Loucy (cell line): ENCODE data around the gene CAMK2D.
"Not testable (repeated sequence)": the region's sequence is repeated elsewhere in the genome, so short reads cannot be mapped to it uniquely, and the experiment has no call there.

Experiments
- H2AFZ ChIP-seq: fragments of 200-600 bp; sonication (generic); 2 replicates; pipeline ENCODE4 v1.6.0; 2016; ENCODE audit warnings: antibody characterized with exemption, mild to moderate bottlenecking, low read length, moderate library complexity
- H3F3A ChIP-seq: fragments of 200-600 bp; 2 replicates; pipeline ENCODE4 v1.6.0; 2016; ENCODE audit warnings: antibody characterized with exemption, low read depth, mild to moderate bottlenecking
- H3K27me3 ChIP-seq: fragments of 200-600 bp; sonication (generic); 2 replicates; pipeline ENCODE4 v1.6.1; 2014; ENCODE audit warnings: low read length, mild to moderate bottlenecking; ENCODE audit not compliant: insufficient read depth, poor library complexity, severe bottlenecking
- H3K36me3 ChIP-seq: fragments of 200-600 bp; sonication (generic); 2 replicates; pipeline ENCODE4 v1.6.1; 2016; ENCODE audit warnings: low read length; ENCODE audit not compliant: insufficient read depth
- H3K4me1 ChIP-seq: fragments of 200-600 bp; sonication (generic); 2 replicates; pipeline ENCODE4 v1.5.1; 2014; ENCODE audit warnings: low read length, mild to moderate bottlenecking; ENCODE audit not compliant: insufficient read depth, poor library complexity, severe bottlenecking
- H3K4me2 ChIP-seq: fragments of 200-600 bp; sonication (generic); 2 replicates; pipeline ENCODE4 v1.6.0; 2014; ENCODE audit warnings: antibody characterized with exemption, low read length, low read depth, mild to moderate bottlenecking; ENCODE audit not compliant: poor library complexity, severe bottlenecking
- H3K4me3 ChIP-seq: fragments of 200-600 bp; sonication (generic); 2 replicates; pipeline ENCODE4 v1.5.1; 2014; ENCODE audit warnings: low read length, mild to moderate bottlenecking, mixed read lengths; ENCODE audit not compliant: poor library complexity, severe bottlenecking
- H3K79me2 ChIP-seq: fragments of 200-600 bp; sonication (generic); 2 replicates; pipeline ENCODE4 v1.6.1; 2014; ENCODE audit warnings: low read length; ENCODE audit not compliant: insufficient read depth
- H3K9ac ChIP-seq: fragments of 200-600 bp; sonication (generic); 2 replicates; pipeline ENCODE4 v1.6.0; 2014; ENCODE audit warnings: mild to moderate bottlenecking, low read depth, low read length, moderate library complexity; ENCODE audit not compliant: poor library complexity, severe bottlenecking
- H3K9me2 ChIP-seq: fragments of 200-600 bp; sonication (generic); replicated peaks from 2 replicates; pipeline ENCODE4 v1.6.1; 2016; ENCODE audit warnings: low read depth, low read length, mixed read lengths
- H3K9me3 ChIP-seq: fragments of 200-600 bp; sonication (generic); 2 replicates; pipeline ENCODE4 v1.6.1; 2014; ENCODE audit warnings: mild to moderate bottlenecking, antibody characterized with exemption, low read length, low read depth; ENCODE audit not compliant: insufficient read depth
- H4K20me1 ChIP-seq: fragments of 200-600 bp; sonication (generic); 2 replicates; pipeline ENCODE4 v1.6.0; 2014; ENCODE audit warnings: antibody characterized with exemption, low read length, mild to moderate bottlenecking; ENCODE audit not compliant: insufficient read depth, poor library complexity, severe bottlenecking
- CTCF ChIP-seq: fragments of 200-600 bp; sonication (generic); conservative IDR thresholded peaks from 2 replicates; pipeline ENCODE4 v1.5.1; 2014; ENCODE audit warnings: mild to moderate bottlenecking, antibody characterized with exemption, low read length
- EZH2phosphoT487 ChIP-seq: fragments of 200-600 bp; IDR thresholded peaks from 2 replicates; pipeline ENCODE4 v1.6.1; 2018; ENCODE audit warnings: antibody characterized with exemption, mild to moderate bottlenecking, moderate library complexity, borderline replicate concordance

CAMK2D gene

DNA sequence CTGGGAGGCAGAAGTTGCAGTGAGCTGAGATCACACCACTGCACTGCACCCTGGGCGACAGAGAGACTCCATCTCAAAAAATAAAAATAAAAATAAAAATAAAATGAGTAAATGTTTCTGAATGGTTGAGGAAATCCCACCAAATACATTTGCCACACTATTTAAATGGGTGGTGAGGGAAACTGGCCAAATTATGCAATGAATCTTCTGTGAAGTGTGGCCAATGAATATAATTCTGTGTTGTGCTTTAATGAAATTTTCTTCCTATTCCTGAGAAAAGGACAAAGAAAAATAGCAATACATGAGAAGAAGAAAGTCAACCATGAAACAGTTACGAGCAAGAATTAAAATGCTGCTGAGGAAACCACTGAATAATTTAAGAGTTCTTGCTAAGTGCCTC, 69.9 kb downstream of the CAMK2D start:
- H3K9me3 ChIP-seq = no peaks in the 10 kb centered on the region
- no peaks in the 10 kb centered on the region for H4K20me1 ChIP-seq
- H3K27me3 ChIP-seq = no peaks in the 10 kb centered on the region
- H3K4me1 ChIP-seq = peaks cover 39% of the 10 kb centered on the region
- no peaks in the 10 kb centered on the region for H3K9me2 ChIP-seq
- no peak overlapping the region for H3K4me2 ChIP-seq
- H3K4me3 ChIP-seq = no peak overlapping the region
- peaks cover 33% of the 10 kb centered on the region; the same call in 1 of the 2 replicates for H3K79me2 ChIP-seq
- TF ChIP-seq CTCF = no peak
- no peak for TF ChIP-seq EZH2phosphoT487
- no peak overlapping the region for H3K9ac ChIP-seq
- H3K36me3 ChIP-seq = no peaks in the 10 kb centered on the region
- no peaks in the 10 kb centered on the region for H3F3A ChIP-seq
- no peak overlapping the region for H2AFZ ChIP-seq

DNA sequence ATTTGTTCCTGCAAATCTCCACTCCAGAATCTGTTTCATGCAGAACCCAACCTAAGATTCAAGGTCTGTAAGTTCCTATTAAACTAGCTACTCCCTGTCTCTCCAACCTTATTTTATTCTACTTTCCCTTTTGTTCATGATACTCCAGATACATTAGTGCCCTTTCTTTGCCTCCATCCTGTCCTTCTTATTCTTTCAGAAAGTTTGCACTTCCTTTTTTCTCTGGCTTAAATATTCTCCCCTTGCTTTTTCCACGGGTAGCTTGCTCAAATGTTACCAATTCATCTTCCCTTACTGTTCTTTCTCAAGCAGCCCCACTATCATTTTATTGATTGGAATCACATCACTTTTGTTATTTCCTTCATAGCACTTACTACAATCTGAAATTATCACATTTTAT, 72.1 kb downstream of the CAMK2D start:
- no peak overlapping the region for H3K4me3 ChIP-seq
- no peaks in the 10 kb centered on the region for H3K36me3 ChIP-seq
- TF ChIP-seq EZH2phosphoT487 (no peak), CTCF (no peak)

GRCh38 chr4:113687067-113687718, 74.3 kb downstream of the CAMK2D start:
- Histone ChIP-seq H3K79me2 (peaks cover 14% of the 10 kb centered on the region; the same call in 1 of the 2 replicates), H3K36me3 (no peaks in the 10 kb centered on the region), H3K9me2 (no peaks in the 10 kb centered on the region), H3F3A (peaks cover 5% of the 10 kb centered on the region; the same call in 1 of the 2 replicates), H3K4me2 (no peak overlapping the region), H3K4me3 (no peak overlapping the region), H3K4me1 (peaks cover 46% of the 10 kb centered on the region), H2AFZ (no peak overlapping the region), H3K9me3 (no peaks in the 10 kb centered on the region), H4K20me1 (no peaks in the 10 kb centered on the region), H3K27me3 (no peaks in the 10 kb centered on the region), H3K9ac (no peak overlapping the region)
- TF ChIP-seq CTCF (no peak), EZH2phosphoT487 (no peak)

More for the DNA sequence above, 72.1 kb downstream of the CAMK2D start:
- no peaks in the 10 kb centered on the region for H3K9me2 ChIP-seq
- no peak overlapping the region for H2AFZ ChIP-seq
- H3K9ac ChIP-seq = no peak overlapping the region
- H4K20me1 ChIP-seq = no peaks in the 10 kb centered on the region
- H3K79me2 ChIP-seq = peaks cover 14% of the 10 kb centered on the region; the same call in 1 of the 2 replicates
- peaks cover 43% of the 10 kb centered on the region for H3K4me1 ChIP-seq
- H3K4me2 ChIP-seq = no peak overlapping the region
- no peaks in the 10 kb centered on the region for H3F3A ChIP-seq
- no peaks in the 10 kb centered on the region for H3K27me3 ChIP-seq
- H3K9me3 ChIP-seq = no peaks in the 10 kb centered on the region

- not testable (repeated sequence) for H3K4me3 ChIP-seq, H4K20me1 ChIP-seq, H3K36me3 ChIP-seq, H3K9me2 ChIP-seq, H3F3A ChIP-seq, H3K4me2 ChIP-seq, H3K9ac ChIP-seq, H2AFZ ChIP-seq, H3K27me3 ChIP-seq
- 0 out of 2 replicates have a peak, but pooled peaks cover 15% of the 10 kb centered on the region for H3K79me2 ChIP-seq
- peaks cover 13% of the 10 kb centered on the region for H3K9me3 ChIP-seq
- peaks cover 34% of the 10 kb centered on the region for H3K4me1 ChIP-seq
These were observed 76.4 kb downstream of the CAMK2D start for GRCh38 chr4:113685157-113685556.
